Measurements from ENCODE around the gene MRAP. TPM values are rescaled to one million over a fixed set of nuclear protein-coding genes. Genes with fewer than 3 reads are reported as not detected.

Gene MRAP
- polyA plus RNA-seq, 2 of the 4 experiments (the other 2 are of a cell fraction) = not detected

DNA sequence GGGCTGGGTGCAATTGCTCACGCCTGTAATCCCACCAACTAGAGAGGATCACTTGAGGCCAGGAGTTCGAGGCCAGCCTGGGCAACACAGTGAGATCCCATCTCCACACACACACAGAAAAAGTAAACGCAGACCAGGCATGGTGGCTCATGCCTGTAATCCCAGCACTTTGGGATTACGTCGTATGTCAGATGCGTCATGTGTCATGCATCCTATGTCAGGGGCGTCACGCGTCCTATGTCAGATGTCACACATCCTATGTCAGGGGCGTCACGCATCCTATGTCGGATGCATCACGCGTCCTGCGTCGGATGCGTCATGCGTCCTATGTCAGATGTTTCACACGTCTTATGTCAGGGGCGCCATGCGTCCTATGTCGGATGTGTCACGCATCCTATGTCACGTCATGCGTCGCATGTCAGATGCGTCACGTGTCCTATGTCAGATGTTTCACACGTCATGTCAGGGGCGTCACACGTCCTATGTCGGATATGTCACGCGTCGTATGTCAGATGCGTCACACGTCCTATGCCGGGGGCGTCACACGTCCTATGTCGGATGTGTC, 1.5 kb downstream of the MRAP start:
- no peaks in the 10 kb centered on the region for H3K4me1 ChIP-seq
- WGBS (ENCODE audit: missing lambda C conversion rate) = 91% methylated on average over 41 of the region's 41 CpGs
- no peak overlapping the region for H3K27ac ChIP-seq
- no peak overlapping the region for H3K4me3 ChIP-seq
- H3K9me3 ChIP-seq = no peaks in the 10 kb centered on the region
- ATAC-seq (no peak), DNase-seq (ENCODE audit: low read depth in 1 of 2, low spot score in 1 of 2) (no peak), FAIRE-seq (no peak)
- ChIA-PET POLR2A (no interaction called here), CTCF (no interaction called here)
- no peak overlapping the region for H3K4me2 ChIP-seq
- TF ChIP-seq EHF (CRISPR knock-in tag; IDR thresholded peaks at IDR 0.05) (no peak), TFCP2L1 (CRISPR knock-in tag; IDR thresholded peaks at IDR 0.05) (no peak), JUNB (IDR thresholded peaks at IDR 0.05) (no peak), CEBPB (IDR thresholded peaks at IDR 0.05) (no peak), PHF8 (IDR thresholded peaks at IDR 0.05; ENCODE audit: borderline replicate concordance, low read depth) (no peak), POLR2AphosphoS2 (conservative IDR thresholded peaks at IDR 0.05; ENCODE audit: low read length) (no peak), MYC (IDR thresholded peaks at IDR 0.05; ENCODE audit: borderline replicate concordance, low read length) (no peak), EHMT2 (IDR thresholded peaks at IDR 0.05; ENCODE audit: low read depth) (no peak), NFE2L2 (conservative IDR thresholded peaks at IDR 0.05; ENCODE audit: low read length) (no peak), GATA3 (IDR thresholded peaks at IDR 0.05; ENCODE audit: borderline replicate concordance) (no peak), RARB (CRISPR knock-in tag; IDR thresholded peaks at IDR 0.05) (no peak), RFX5 (IDR thresholded peaks at IDR 0.05) (no peak), HOXB13 (CRISPR knock-in tag; IDR thresholded peaks at IDR 0.05; ENCODE audit: low read depth) (no peak), FOSB (CRISPR knock-in tag; IDR thresholded peaks at IDR 0.05) (no peak), KDM5A (IDR thresholded peaks at IDR 0.05) (no peak), CHD4 (IDR thresholded peaks at IDR 0.05; ENCODE audit: borderline replicate concordance) (no peak), ZFP36 (IDR thresholded peaks at IDR 0.05; ENCODE audit: borderline replicate concordance, partially characterized antibody) (no peak)
- TF ChIP-seq, protein P1, sequence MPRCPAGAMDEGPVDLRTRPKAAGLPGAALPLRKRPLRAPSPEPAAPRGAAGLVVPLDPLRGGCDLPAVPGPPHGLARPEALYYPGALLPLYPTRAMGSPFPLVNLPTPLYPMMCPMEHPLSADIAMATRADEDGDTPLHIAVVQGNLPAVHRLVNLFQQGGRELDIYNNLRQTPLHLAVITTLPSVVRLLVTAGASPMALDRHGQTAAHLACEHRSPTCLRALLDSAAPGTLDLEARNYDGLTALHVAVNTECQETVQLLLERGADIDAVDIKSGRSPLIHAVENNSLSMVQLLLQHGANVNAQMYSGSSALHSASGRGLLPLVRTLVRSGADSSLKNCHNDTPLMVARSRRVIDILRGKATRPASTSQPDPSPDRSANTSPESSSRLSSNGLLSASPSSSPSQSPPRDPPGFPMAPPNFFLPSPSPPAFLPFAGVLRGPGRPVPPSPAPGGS (IDR thresholded peaks at IDR 0.05) = no peak
- TF ChIP-seq, protein P2, sequence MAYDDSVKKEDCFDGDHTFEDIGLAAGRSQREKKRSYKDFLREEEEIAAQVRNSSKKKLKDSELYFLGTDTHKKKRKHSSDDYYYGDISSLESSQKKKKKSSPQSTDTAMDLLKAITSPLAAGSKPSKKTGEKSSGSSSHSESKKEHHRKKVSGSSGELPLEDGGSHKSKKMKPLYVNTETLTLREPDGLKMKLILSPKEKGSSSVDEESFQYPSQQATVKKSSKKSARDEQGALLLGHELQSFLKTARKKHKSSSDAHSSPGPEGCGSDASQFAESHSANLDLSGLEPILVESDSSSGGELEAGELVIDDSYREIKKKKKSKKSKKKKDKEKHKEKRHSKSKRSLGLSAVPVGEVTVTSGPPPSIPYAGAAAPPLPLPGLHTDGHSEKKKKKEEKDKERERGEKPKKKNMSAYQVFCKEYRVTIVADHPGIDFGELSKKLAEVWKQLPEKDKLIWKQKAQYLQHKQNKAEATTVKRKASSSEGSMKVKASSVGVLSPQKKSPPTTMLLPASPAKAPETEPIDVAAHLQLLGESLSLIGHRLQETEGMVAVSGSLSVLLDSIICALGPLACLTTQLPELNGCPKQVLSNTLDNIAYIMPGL (CRISPR knock-in tag; IDR thresholded peaks at IDR 0.05; ENCODE audit: borderline replicate concordance) = no peak
- TF ChIP-seq, protein P3, sequence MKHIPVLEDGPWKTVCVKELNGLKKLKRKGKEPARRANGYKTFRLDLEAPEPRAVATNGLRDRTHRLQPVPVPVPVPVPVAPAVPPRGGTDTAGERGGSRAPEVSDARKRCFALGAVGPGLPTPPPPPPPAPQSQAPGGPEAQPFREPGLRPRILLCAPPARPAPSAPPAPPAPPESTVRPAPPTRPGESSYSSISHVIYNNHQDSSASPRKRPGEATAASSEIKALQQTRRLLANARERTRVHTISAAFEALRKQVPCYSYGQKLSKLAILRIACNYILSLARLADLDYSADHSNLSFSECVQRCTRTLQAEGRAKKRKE (CRISPR knock-in tag; IDR thresholded peaks at IDR 0.05; ENCODE audit: low read depth) = no peak

DNA sequence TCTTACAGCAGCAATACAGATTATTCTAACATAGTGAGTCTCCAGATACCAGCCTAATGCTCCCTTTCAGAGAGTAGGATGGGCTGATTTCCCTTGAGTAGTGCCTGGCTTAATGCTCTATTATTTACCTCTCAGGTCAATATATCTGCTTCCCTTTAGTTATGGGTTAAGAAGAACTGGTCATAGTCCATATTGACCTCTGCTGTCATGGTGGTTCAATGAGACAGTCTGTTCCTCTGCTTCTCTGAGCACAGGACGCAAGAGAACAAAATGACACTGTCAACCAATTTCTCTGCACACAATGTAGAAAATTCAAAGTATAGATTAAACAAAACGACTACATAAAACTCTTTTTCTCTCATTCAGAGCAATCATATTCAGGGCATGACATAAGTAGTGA, 2.9 kb downstream of the MRAP start:
- no peak for ATAC-seq
- CTCF ChIA-PET = no interaction called here

More for the DNA sequence above, 2.9 kb downstream of the MRAP start:
- DNase-seq (ENCODE audit: low read depth in 1 of 2, low spot score in 1 of 2) = no peak
- H3K4me3 ChIP-seq = no peak overlapping the region
- no peak overlapping the region for H3K4me2 ChIP-seq
- FAIRE-seq = no peak
- no peaks in the 10 kb centered on the region for H3K9me3 ChIP-seq
- POLR2A ChIA-PET = no interaction called here
- 87% methylated on average over 2 of the region's 2 CpGs for WGBS (ENCODE audit: missing lambda C conversion rate)
- no peaks in the 10 kb centered on the region for H3K4me1 ChIP-seq
- TF ChIP-seq MYC (IDR thresholded peaks at IDR 0.05; ENCODE audit: borderline replicate concordance, low read length) (no peak), NPAS2 (CRISPR knock-in tag; IDR thresholded peaks at IDR 0.05; ENCODE audit: borderline replicate concordance) (no peak), RCOR1 (IDR thresholded peaks at IDR 0.05; ENCODE audit: low read depth, low read length) (no peak), ZFP36 (IDR thresholded peaks at IDR 0.05; ENCODE audit: borderline replicate concordance, partially characterized antibody) (no peak), TP53 (CRISPR knock-in tag; IDR thresholded peaks at IDR 0.05) (no peak), NFE2L2 (conservative IDR thresholded peaks at IDR 0.05; ENCODE audit: low read length) (no peak), RAD21 (conservative IDR thresholded peaks at IDR 0.05 in 1 of 2, IDR thresholded peaks at IDR 0.05 in 1 of 2) (no peak), CBX2 (IDR thresholded peaks at IDR 0.05; ENCODE audit: borderline replicate concordance, low read depth) (no peak)
- H3K27ac ChIP-seq = no peak overlapping the region

All from A549 (cell line).